GM19395 (cell line): Measurements from ENCODE around the gene MICAL3.

ENCODE experiments used
- ATAC-seq: cut with Tn5 transposase; IDR thresholded peaks from one replicate; pipeline ENCODE4 v1.9.1; 2021; ENCODE audit warnings: mild to moderate bottlenecking, moderate library complexity; ENCODE audit not compliant: unreplicated experiment

The MICAL3 gene

DNA sequence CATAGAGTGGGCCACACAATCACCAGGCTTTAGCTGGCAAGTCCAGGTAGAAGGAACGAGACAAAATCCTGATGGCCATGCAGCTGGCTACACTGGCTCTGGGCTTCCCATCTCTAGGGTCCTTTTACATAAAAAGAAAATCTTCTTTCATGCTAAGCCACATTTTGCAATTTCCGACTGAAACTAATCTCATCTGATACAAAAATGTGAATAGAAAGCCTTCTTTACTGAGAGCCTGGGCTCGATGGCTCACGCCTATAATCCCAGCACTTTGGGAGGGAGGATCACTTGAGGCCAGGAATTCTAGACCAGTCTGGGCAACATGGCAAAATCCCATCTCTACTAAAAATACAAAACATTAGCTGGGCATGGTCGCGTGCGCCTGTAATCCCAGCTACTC, 67.2 kb downstream of the MICAL3 start:
- ATAC-seq = no peak

DNA sequence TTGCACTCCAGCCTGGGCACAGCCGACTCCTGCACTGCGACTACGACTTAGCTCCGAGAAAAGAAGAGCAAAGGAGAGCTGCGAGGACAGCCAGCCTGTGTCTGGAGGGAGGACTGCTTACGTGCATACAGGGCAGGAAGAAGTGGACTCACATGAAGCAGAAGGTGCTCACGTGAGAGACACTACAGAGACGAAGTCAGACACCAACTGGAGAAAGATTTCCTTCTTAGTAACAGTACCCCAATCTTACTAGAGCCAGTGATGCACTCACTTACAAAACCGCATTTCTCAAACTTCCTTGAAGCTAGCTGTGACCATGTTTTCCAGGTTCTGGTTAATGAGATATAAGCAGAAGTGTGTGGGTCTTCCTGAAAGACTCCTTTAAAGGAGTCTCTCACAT, 67.7 kb downstream of the MICAL3 start:
- ATAC-seq = no peak

- no peak for ATAC-seq
Observed at GRCh38 chr22:17955590-17956379, 68.6 kb downstream of the MICAL3 start.

GRCh38 chr22:17954860-17955587, 69.3 kb downstream of the MICAL3 start:
- no peak for ATAC-seq

DNA sequence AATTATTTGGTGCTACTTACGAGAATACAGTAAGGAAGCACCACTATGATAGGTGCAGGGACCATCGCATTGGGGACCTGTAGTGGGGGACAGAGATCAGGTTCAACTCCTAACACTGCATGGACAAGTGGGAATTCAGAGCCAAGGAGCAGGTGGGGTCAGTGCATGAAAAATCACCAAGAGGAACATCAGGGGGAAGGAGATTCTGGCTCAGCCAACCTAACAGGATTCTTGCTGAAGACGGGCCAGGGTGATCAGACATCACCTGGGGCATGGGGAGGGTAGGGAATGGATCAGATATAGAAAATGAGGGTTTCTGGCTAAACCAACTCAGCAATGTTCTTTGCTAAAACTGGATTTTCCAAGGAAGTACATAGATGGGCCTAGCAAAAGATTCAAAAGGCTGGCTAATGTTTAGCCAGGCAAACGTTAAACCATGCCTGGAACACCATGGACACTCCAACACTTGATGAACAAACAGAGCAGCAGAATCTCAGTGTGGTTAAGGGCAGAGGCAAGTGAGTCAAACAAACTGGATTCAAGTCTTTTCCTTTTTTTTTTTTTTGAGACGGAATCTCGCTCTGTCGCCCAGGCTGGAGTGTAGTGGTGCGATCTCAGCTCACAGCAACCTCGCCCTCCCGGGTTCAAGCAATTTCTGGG, 70.0 kb downstream of the MICAL3 start:
- no peak for ATAC-seq

DNA sequence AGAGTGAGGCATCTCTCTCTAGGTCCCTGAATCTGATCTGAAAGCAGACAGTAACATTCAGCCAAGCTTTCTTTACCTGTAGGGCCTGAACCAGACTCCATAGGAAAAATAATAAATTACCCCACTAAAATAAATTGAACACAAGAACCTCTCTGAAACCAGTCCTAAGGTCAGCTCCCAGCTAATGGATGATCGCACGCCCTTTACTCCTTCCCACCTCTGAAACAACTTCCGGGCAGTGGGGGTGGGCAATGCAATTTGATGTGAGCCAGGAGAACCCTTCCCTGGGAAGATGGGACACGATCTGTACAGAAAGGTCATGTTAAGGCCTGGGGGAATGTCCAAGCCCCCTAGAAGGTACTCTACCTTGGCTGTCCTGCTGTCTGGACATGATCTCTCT, 71.2 kb downstream of the MICAL3 start:
- no peak for ATAC-seq

DNA sequence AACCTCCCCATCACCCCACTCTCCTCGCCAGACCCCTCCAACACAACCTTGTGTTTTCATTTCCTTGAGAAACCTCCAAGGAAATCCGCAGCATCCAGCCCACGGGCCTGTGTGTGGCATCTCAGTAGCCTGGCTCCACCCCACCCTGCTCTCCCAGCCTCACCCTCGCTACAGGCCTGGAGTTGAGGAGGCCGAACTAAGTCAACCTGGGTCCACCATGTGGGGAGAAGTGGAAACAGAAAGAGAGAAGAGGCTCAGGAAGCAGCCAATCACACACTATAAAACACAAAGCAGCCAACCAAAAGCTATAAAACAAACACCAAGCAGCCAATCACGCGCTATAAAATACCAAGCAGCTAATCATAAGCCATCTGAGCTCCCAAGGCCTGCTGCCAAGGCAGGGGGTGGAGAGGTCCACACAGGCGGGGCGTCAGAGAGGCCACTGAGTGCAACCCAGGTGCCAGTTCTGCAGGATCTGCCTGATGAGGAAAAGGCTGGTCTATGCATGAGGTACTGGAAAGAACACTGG, 72.0 kb downstream of the MICAL3 start:
- ATAC-seq = no peak

DNA sequence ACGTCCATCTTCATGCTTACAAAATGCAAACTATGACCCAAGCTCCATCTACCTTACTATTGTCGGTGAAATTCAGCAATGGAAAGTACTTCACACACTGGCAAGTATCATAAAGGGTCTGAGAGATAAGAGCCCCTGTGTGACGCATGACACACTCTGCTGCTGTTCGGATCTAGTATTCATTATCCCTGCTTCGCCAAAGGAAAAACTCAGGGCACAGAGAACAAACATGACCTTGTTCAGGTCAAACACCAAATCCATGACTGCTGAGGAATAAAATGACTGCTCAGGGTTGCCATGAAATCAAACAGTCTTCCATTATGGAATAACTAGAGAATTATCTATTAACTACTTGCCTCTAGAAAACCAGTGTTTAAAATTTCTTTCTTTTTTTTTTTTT, 73.0 kb downstream of the MICAL3 start:
- no peak for ATAC-seq

GRCh38 chr22:17950651-17951214, 73.6 kb downstream of the MICAL3 start:
- ATAC-seq = no peak

DNA sequence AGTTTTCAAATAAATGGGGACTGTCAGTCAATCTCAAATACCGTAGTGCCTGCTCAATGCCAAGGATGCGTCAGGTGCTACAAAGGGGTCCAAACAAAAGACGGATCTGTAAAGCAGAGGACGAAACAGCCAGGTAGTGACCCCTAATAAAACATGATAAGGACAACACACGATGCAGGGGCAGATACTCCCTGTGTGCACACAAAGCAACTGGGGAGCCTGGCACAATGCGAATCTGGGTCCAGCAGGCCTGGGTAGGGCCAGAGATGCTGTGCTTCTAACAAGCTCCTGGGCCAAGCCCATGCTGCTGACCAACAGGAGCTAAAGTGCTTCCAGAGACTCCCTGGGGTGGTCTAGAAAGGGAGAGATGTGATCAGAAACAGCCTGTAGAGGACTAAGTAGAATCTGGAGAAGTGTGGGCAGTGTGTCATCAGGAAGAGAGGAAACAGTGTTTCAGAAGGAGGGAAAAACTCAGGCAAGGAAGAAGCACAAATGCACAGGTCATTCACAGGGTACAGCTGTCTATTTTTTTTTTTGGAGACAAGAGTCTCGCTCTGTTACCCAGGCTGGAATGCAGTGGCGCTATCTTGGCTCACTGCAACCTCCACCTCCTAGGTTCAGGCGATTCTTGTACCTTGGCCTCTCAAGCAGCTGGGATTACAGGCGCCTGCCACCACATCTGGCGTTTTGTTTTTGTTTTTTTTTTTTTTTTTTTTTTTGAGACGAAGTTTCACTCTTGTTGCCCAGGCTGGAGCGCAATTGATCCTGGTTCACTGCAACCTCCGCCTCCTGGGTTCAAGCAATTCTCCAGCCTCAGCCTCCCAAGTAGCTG, 74.5 kb downstream of the MICAL3 start:
- no peak for ATAC-seq

DNA sequence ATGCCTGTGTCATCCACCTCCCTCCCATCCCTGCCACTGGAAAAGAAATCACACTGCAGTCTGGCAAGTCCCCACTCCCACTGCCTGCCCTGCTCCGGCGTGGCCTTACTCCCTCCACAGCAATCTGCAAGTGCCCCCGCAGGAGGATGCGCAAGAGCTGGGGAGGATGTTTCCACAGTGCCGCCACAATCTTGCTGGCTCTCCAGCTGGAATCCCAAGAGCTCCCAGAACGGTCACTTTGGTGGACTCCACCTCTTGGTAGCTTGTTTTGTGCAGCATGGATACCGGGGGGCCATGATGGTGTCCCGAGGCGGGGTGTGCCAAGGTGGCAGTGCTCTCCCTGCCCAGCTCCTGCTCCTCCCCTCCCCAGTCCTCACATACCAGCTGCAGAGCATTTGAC, 76.3 kb downstream of the MICAL3 start:
- ATAC-seq = no peak

DNA sequence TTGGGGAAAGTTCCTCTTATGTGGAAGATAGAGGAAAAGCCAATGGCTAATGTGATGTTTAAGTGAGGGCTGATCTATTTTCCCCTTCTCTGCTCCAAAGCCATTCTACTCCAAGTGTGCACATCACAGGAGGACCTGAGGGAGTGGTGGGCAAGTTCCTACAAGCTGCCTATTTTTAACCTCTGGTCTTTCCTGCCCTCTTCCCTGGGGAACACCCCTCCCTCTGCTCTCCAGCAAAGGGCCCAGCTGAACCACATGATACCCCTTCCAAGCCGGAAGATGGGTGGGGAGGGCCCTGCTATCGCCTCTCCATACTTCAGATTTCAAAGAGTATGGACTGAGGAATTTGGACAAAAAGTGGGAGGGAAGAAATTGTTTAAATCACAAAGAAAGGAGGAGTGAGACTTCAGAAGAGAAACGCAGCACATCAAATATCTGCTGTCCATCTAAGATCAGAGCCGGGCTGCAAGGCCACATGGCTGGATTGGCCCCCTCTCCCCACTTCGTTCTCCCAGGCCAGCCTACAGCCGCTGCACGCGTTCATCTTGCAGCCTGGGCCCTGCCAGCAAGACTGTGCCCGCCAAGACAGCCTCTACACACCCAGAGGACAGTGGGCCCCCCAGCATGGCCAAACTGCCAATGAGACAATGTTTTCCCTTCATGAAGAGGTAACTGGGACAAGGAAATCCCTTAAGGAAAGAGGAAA, 77.5 kb downstream of the MICAL3 start:
- ATAC-seq = no peak

GRCh38 chr22:17945888-17946648, 78.3 kb downstream of the MICAL3 start:
- no peak for ATAC-seq

GRCh38 chr22:17945156-17945887, 79.0 kb downstream of the MICAL3 start:
- ATAC-seq = no peak

GRCh38 chr22:17944256-17944655, 80.1 kb downstream of the MICAL3 start:
- ATAC-seq = no peak

DNA sequence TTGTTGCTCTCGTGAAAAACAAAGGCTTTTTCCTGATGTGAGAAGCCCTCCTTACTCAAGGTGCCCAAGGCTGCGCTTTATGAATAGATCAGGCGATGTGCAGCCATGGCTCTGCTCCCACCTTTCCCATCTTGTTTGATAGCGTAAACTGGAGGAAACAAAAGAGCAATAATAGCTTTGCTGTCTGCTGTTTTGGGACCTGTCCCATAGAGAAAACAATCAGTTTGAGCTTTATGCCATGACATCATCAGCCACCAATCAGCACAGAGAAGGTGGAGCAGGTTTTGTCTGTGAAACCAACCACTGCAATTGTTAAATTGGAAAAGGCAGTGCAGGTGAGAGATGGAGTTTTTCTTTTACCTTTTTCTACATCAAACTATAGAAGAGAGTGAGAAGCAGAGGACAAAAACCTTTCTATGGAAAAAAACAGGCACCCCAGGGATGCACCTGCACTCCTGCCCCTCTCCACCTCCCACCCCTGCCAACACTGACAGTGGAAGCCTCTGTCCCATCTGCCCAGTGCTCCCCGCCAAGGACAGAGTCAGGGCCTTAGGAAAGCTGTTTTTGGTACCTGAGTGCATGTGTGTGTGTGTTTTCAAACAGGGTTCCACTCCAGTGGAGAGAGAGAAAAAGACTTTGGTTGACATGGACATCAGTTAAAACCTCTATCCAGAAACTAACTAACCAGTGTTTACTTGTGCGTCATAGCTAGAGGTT, 80.7 kb downstream of the MICAL3 start:
- ATAC-seq = no peak

- no peak for ATAC-seq
Observed at GRCh38 chr22:17942721-17943120, 81.6 kb downstream of the MICAL3 start.
